LoVo (cell line): ENCODE measurements around the gene FRRS1.
"Not testable (repeated sequence)": the region's sequence is repeated elsewhere in the genome, so short reads cannot be mapped to it uniquely, and the experiment has no call there.

ENCODE experiments used
- DNase-seq: peaks from one replicate; pipeline ENCODE4 v3.0.0-alpha.2; 2016; ENCODE audit warnings: low spot score

Gene FRRS1

DNA sequence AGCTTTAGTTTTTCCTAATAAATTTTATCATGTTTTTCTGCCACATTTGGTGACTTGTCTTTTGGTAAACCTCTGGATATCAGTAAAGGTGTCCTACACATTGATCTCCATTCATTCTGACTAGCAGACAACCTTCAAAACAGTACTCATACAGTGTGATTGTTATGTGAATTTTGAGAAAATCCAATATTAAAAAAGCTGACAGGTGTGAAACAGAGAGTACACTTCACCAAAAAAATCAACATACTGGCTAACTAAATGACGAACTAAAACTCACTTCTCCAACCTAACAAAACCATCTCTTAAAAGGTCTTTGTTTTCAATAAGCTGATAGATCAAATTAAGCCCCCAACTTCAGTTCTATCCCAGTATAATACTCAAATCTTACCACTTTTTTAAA lies 1.5 kb downstream of the FRRS1 start:
- no peak for DNase-seq

DNA sequence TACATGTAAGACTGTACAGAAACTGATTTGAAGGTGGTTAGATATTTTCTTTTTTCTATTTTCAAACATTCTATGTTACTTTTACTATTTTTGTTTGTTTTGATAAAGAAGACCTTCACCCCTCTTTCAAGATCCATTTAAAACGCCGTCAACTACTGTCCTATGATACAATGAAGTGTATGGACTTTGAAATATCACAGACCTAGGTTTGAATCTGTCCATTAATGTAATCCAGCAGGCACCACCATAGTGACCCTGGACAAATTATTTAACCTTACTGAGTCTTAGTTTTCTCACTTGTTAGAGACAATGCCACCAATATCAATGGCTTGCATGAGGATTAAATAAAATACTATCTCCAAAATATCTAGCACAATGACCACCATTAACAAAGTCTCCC lies 2.0 kb downstream of the FRRS1 start:
- no peak for DNase-seq

DNA sequence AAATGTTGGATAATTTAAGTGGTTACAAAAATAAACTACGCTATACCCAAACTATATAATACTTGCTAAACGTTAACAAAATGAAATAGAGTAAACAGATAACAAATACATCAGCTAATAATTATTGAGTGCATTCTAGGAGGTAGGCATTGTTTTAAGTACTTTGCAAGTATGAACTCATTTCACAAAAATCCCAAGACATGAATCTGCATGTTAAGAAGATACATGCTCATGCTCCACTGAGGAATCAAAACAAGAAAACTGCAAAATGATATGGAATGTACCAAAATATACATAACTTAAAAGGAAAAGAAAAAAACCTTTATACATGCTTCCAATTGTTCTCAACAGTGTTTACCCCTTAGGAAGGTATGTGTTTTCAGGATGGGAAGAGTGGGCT lies 2.5 kb downstream of the FRRS1 start:
- DNase-seq: no peak

DNA sequence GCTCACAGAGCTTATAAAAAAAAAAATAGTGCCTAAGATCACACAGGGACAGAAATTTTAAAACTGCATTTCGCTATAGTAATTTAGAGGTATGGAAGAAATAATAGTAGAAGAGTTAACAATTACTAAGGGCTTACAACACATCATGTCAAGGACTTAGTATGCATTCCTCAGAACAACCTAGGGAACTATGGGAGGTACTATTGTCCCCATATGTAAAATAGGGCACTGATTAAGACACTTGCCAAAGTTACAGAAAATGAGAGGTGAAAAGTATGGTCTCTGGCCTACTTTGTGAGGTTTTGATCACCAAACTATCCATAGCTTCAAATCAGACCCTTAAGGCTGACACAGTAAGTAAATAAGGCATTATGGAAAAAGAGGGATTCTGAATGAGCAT lies 4.7 kb downstream of the FRRS1 start:
- DNase-seq: no peak

DNA sequence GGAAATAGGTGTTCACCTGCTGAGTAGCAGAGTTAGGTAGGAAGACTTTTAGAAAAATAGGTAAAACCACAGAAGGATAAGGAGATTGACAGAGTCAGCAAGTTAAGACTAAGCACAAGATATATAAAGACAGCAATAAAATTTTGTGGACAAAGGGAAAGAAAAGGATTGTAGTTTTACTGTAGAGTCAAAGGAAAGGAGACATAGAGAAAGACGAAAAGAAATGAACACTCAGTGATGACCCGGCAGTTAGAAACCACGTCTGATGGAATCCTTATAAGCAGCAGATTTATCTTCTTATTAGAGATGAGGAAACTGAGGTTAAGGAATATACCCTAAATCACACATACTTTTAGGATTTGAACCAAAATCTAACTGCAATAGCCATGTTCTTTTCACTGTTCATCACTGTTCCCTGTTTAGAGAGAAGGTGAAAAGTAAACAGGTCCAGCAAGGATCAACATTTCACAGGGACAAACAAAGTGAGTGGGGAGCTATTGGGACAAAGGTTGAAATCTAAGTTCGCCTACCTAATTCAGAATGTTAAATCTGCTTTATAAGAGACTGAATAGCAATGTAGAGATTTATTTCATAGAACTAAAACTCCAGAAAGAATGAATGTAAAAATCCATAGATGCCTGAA lies 6.8 kb downstream of the FRRS1 start:
- no peak for DNase-seq

DNA sequence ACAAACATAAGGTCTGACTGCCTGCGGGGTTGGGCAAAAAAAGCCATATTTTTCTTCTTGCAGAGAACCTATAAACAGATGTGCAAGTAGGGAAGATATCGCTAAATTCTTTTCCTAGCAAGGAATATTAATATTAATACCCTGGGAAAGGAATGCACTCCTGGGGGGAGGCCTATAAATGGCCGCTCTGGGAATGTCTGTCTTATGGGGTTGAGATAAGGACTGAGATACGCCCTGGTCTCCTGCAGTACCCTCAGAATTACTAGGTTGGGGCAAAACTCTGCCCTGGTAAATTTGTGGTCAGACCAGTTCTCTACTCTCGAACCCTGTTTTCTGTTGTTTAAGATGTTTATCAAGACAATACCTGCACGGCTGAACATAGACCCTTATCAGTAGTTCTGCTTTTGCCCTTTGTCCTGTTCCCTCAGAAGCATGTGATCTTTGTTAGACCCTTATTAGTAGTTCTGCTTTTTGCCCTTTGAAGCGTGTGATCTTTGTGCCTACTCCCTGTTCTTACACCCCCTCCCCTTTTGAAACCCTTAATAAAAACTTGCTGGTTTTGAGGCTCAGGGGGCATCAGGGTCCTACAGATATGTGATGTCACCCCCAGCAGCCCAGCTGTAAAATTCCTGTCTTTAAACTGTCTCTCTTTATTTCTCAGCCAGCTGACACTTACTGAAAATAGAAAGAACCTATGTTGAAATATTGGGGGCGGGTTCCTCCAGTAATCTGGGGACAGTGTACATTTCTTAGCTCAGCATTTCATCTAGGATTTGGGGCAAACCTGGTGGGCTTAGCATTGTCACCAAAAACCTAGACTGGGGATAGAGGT lies 7.5 kb downstream of the FRRS1 start:
- DNase-seq: not testable (repeated sequence)

DNA sequence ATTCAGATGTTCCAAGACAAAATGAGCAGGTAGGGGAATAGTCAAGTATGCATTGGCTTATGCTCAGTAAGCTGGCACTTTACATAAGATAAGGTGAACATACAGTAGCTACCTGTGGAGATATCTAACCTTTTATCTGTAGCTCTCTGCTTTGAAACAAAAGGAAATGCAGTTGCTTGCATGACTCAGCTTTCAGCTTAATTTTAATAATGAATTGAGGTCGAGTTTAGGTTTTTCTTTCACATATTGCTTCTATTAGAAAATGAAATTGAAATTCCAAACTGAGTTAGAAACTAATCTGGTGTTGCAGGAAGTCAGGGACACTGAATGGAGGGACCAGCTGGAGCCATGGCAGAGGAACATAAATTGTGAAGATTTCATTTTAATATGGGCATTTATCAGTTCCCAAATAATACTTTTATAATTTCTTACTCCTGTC lies 8.3 kb downstream of the FRRS1 start:
- DNase-seq: no peak

DNA sequence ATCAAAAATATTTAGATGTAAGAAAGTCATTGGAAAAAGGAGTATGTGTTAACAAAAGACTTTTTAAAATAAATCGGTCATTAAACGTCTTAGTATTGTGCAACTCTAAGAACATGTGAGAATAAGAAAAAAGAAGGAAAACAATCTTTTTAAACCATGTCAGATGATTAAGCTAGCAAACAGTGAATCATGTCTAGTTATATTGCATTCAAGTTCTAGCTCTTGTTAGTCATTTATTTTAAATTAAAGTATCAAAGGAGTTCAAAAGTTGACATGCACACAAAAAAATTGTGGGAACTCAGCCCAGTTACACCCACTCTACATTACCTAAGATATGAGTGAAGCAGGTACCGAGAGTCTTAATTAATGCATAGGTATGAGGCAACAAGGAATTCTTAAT lies 9.8 kb downstream of the FRRS1 start:
- DNase-seq: peak; percentile 27

DNA sequence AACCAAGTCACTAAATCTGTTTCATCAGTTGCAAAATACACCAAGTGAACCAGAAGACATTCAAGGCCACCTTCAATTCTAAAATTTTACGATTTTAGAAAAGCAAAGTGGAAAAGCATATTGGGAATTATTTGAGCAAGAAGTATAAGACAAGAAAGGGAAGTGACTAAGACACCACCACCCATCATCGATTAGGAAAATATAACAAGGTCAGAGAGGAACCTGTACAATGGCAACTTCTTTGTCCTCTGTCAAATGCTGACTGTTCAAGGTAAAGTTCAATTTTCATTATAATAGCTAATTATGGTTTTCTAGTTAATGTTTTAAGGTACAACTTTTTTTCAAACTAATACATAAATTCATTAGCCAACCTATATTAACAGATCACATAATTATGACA lies 10.8 kb downstream of the FRRS1 start:
- DNase-seq: no peak

DNA sequence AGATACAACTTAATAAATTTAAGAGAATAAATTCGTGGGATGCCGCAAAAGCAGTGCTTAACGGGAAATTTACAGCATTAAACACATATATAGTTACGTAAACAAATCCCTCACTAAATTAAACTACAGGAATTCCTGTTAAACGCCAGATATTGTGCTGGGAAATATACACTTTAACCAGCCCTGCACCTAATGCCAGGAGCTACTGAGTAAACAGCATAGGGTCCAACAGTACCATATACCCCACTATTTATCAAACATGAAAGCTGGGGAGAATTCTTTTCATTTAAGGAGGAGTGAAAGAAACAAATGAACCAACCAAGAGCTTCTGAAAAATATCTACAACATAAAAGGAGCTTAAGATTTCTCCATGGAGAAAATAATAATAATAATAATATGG lies 11.7 kb downstream of the FRRS1 start:
- no peak for DNase-seq

DNA sequence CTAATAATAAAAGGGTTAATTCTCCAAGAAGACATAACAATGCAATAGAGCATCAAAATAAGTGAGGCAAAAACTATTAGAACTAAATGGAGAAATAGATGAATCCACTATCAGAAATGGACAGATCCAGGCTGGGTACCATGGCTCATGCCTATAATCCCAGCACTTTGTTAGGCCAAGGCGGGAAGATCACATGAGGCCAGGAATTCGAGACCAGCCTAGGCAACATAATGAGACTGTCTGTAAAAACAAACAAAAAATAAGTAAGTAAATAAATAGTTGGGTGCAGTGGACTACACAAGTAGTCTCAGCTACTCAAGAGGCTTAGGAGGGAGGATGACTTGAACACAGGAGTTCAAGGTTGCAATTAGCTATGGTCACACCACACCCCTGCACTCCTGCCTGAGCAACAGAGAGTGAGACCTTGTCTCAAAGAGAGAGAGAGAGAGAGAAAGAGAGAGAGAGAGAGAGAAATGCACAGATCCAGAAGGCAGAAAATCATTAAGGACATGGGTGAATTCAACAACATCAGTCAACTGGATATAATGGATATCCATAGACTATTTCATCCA lies 12.3 kb downstream of the FRRS1 start:
- no peak for DNase-seq

DNA sequence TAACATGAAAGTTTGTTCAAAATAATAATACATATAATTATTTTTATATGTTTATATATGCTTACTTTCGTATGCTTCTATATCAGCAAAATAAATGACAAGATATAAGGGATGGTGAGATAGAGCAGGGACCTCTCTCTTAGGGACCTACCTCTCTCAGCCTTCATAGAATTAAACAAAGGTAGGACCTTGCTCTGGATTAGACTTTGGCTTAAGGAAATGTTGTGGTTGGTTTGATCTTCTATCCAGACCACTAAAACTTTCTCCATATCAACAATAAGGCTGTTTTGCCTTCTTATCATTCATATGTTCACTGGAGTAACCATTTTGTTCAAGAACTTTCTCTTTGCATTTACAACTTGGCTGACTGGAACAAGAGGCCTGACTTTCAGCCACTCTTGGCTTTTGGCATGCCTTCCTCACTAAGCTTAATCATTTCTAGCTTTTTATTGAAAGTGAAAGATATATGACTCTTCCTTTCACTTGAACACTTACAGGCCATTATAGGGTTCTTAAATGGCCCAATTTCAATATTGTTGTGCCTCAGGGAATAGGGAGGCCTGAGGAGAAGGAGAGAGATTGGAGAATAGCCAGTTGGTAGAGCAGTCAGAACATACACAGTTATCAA lies 14.4 kb downstream of the FRRS1 start:
- no peak for DNase-seq

DNA sequence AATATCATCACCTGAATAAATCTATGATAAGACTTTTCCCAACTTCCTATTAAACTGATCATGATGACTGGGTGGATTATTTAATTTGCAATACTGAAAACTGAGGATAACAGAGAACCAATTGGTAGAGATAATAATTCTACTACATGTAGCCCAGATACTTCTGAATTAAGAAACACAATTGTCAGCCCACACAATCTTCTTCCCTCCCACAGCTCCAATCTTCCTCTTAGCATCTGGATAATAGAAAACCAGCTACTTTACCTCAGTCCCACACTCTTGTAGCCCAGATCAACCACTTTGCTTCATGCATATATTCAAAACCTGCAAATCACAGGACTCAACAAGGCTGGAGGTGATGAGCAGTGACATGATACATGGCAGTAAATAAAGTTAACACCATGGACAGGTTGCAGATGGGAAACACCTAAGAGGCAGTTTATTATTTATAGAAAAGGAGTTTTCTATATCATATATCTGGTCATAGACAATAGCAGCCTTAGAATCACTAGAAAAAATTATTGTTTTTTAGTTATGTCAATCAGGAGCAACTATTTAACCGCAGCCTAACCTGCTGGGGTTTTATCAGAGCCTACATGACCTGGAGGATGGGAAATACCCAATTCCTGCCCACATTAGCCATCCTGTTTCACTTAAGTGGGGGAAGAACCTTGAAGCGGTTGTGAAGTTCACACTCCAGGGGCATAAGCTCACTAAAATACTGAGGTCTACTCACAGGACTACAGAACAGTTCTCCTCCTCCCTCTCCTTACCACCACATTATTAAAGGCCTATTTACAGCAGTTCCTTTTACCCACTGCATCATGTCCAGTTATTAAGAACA lies 16.7 kb downstream of the FRRS1 start:
- no peak for DNase-seq

DNA sequence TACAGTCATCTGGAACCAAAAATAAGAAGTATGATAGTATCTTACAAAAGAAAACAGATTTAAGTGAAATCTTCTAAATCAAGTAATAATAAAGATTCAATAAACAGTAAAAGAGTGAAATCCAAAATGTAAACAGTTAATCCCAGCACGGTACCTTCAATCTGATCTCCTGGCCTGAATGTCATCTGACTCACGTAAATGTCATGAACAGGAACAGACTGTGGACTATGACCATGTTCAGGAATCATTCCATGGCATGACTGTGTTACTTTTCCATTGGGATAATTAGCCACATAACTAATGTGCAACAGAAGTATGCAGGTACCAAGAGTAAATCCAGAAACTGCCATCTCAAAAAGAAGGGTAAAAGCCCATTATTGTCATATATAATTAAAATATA lies 18.0 kb downstream of the FRRS1 start:
- peak; percentile 16 for DNase-seq

DNA sequence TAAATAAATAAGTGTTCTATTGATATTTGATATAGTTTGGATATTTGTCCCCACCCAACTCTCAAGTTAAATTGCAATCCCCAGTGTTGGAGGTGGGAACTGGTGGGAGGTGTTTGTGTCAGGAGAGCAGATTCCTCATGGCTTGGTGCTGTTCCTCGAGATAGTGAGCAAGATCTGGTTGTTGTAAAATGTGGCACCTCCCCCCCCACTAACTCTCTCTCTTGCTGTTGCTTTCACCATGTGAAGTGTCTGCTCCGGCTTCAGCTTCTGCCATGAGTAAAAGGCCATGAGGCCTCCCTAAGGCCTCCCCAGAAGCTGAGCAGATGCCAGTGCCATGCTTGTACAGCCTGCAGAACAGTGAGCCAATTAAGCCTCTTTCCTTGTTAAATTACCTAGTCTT lies 20.8 kb downstream of the FRRS1 start:
- no peak for DNase-seq

DNA sequence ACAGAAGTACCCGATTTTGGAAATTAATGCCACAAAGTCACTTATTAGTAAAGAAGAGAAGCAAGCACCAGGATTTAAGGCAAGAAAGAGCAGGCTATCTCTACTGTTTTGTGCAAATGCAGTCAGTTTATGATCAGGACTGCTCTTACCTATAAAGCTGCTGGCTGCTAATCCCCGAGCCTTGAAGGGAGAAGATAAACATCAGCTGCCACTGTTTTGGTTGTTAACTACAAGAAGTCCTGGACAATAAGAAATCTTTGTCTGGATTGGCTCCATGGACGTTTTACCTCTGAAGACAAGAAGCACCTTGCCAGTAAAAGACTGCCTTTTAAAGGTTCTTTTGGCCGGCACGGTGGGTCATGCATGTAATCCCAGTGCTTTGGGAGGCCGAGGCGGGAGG lies 21.4 kb downstream of the FRRS1 start:
- no peak for DNase-seq

DNA sequence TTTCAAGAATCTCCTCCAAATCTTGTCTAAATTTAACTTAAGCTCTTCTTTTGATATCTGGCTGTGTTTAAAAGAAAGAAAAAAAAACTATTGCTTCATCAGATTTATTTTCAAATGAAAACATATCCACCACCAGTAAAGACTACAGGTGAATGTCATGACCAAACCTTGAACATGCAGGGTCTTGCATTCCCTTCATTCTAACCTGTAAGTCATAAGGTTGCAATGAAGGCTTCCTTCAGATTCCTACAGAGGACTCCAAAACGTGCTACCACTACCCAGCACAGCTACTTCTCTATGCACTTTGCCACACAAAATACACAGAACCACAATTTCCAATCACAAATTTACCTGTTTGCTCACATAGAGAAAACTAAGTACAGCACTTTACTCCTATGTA lies 26.3 kb downstream of the FRRS1 start:
- DNase-seq: no peak

DNA sequence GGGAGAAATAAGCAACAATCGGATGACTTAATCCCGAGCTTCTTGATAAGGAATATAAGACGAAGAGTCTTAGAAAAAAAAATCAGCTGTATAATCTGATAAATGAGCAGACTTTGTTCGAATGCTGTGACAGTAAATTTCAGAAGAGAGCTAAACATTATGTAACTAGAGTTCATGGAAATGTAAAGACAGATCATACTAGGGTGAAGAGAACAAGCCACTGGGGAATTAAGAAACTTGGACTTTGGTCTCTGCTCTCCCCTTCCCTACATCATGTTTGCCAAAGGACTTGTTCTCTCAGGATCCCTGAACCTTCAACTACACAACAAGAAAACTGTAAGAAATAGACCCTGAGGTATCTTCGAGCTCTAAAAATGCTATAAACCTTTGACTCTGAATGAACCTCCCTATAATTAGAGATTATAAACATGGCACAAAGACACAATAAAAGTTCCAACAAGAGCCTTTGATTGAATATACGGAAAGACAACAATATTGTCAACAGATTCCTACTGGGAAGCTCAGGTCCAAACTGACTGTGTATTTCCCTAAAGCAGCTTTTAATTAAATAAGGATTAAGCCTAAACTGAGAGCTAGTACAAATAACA lies 27.5 kb downstream of the FRRS1 start:
- no peak for DNase-seq

DNA sequence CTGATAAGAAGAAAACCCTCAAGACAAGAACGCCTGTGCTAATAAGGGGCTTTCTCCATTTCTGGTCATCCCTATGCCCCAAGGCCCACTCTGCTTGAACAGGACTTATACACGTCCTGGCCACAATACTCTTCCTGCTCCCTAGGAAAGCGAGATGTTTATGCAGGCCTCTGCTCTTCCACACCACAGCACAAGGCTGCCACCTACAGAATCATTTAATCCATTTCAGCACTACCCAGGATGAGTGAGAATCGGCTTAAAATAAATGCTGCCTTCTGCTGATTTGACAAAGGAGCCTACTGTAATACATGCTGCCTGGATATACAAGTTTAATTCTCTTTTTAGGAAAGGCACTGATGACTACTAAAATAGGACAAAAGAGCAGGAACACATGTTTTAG lies 29.4 kb downstream of the FRRS1 start:
- no peak for DNase-seq

DNA sequence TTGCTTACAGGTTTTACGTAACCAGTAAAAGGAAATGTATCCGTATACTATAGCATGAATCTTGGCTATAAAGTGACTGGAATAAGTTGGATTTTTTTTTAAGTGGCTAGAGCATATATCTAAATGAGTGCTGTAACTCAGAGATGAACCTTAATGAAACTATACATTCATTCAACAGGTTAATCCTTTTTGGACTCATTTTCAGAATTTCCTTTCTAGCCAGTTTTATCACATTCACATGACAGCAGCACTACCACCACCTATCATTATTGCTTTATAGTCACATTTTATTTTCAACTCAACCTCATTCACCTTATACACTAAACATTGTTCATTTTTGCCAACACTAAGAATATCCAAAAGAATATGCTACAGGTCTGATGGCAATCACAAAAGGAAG lies 30.6 kb downstream of the FRRS1 start:
- DNase-seq: no peak

DNA sequence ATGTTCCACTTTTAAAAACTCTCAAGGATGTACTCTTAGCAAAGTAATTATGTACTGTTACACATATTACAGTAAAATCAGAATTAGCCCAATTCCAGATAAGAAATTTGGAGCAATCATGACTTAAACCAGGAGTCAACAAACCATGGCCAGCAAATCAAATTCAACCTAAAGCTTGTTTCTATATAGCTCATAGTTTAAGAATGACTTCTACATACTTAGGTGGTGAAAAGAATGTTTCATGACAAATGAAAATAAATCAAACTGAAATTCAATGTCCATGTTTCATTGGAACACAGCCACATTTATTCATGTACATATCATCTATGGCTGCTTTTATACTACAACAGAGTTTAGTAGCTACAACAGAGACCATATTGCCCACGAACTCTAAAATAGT lies 35.1 kb downstream of the FRRS1 start:
- DNase-seq: no peak
